Activated CD4-positive, alpha-beta T cell treated with anti-CD3 and anti-CD28 coated beads, Interleukin-2, amount 50 U/mL, for 24 hours (primary cell): ENCODE measurements around the gene MASTL.

Experiments used
- DNase-seq, 2 donors: peaks; one replicate each; pipeline ENCODE4 v3.0.0-alpha.2; 2020; ENCODE audit warnings: low read depth in 1 of 2, low spot score in 1 of 2

MASTL gene

DNA sequence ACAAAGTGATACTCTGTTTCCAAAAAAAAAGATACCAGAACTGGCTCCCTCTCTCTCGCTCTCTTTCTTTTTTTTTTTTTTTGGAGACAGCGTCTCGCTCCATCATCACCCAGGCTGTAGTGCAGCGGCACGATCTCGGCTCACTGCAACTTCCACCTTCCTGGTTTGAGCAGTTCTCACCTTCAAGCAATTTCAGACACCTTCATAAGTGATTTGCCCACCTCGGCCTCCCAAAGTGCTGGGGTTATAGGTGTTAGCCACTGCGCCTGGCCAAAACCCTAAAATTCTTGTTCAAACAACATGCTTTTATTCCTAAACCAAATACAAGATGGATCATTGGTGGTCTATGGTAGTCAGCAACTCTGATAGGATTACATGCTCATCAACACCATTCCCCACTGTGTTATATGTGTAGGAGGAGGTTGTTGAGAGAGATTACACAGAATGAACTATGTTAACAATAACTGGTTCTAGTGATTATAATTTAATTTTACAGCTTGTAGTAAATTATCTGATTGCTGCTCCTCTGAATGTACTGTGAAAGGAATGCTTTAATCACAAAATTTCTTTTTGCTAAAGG is 69.9 kb downstream of the MASTL start:
- DNase-seq = no peak

DNA sequence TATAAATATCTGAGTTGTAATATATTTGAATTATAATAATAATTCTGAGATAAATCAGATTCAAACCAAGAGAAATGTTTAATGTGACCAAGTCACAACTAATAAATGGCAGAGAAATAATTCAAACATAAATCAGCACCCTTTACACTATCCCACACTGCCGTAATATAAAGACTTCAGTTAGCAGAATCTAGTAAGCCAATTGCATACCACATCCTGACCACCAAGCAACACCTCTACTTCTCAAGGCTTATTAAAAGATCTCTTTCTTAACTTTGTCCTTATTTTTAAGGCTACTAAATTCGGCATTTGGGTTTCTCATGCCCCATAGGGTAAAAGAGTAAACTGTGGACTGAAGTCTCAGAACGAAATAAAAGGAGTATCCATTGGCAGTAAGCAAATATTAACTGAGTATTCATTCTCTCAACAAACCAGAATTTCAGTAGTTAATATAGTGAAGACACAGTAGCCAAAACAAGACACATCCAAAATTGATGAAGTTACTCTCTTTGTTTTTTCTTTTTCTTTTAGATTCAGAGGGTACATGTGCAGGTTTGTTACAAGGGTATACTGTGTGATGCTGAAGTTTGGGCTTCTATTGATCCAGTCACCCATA is 70.6 kb downstream of the MASTL start:
- DNase-seq = no peak

DNA sequence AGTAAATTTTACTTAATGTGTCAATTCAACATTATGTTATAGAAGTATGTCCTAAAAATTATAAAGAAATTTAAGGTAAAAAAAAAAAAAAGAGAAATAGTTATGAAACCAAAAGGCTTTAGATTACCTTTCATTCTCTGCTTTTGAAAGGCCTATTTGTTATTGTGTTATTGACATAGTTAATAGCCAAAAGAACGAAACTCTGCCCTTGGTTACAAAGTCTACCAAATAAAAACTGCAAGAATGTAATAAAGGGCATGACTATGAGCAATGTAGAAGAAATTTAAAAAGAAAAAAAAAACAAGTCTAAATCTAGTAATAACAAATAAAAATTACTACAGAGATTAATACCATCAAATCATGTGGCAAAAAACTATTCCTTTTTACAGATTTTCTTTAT is 74.9 kb downstream of the MASTL start:
- DNase-seq = no peak

DNA sequence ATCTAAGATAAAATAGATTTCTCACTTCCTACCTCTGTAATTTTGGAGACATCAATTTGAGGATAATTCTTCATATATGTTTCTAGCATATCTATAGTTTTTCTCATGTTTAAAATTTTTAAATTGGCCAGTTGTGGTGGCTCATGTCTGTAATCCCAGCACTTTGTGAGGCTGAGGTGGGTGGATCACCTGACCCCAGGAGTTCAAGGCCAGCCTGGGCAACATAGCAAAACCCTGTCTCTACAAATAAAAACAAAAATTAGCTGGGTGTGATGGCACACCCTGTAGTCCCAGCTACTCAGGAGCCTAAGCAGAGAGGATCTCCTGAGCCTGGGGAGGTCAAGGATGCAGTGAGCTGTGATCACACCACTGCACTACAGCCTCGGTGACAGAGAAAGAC is 80.6 kb downstream of the MASTL start:
- DNase-seq = no peak
